Activated T-cell treated with anti-CD3 and anti-CD28 coated beads, Interleukin-2, amount 50 U/mL, for 4 hours (primary cell): ENCODE data around the gene MKNK1. TPM values are rescaled to one million over a fixed set of nuclear protein-coding genes. Genes with fewer than 3 reads are reported as not detected.

Source experiments
- ATAC-seq, 2 donors: fragments of 200-7000 bp; cut with Tn5 transposase; one replicate each; pipeline ENCODE4 v1.10.0; 2021
- DNase-seq: peaks from one replicate; pipeline ENCODE4 v3.0.0-alpha.2; 2020
- H3K27me3 Mint-ChIP-seq: one replicate; pipeline ENCODE4 v1.8.0; 2021; ENCODE audit warnings: low read depth, mixed read lengths
- H3K36me3 Mint-ChIP-seq: one replicate; pipeline ENCODE4 v1.8.0; 2022; ENCODE audit warnings: mixed read lengths; ENCODE audit not compliant: insufficient read depth
- H3K4me1 Mint-ChIP-seq: one replicate; pipeline ENCODE4 v1.8.0; 2021; ENCODE audit warnings: low read depth, mixed read lengths
- H3K4me3 Mint-ChIP-seq: one replicate; pipeline ENCODE4 v1.8.0; 2021; ENCODE audit warnings: mild to moderate bottlenecking, moderate library complexity, mixed read lengths
- H3K9me3 Mint-ChIP-seq: one replicate; pipeline ENCODE4 v1.8.0; 2021; ENCODE audit warnings: mixed read lengths
- total RNA-seq, 3 donors: library from RNA; stranded (reverse); gene quantifications; one replicate each; pipeline ENCODE4 v1.2.1, GENCODE V29; 2021

MKNK1 gene
- total RNA-seq, 3 donors from 2014 or later = 21.1 to 26.1 (median 21.6) TPM

GRCh38 chr1:46526013-46526690 is 77.9 kb downstream of the MKNK1 start:
- Mint-ChIP-seq H3K27me3 (peaks cover 31% of the 10 kb centered on the region), H3K9me3 (no peaks in the 10 kb centered on the region), H3K4me1 (peaks cover 15% of the 10 kb centered on the region)

GRCh38 chr1:46525253-46525983 is 78.7 kb downstream of the MKNK1 start:
- peaks cover 15% of the 10 kb centered on the region for H3K4me1 Mint-ChIP-seq
- ATAC-seq = no peak
- no peak for DNase-seq
- H3K36me3 Mint-ChIP-seq = no peaks in the 10 kb centered on the region
- H3K4me3 Mint-ChIP-seq = no peak overlapping the region
- H3K9me3 Mint-ChIP-seq = no peaks in the 10 kb centered on the region
- peaks cover 35% of the 10 kb centered on the region for H3K27me3 Mint-ChIP-seq

More at GRCh38 chr1:46526013-46526690, 77.9 kb downstream of the MKNK1 start:
- Mint-ChIP-seq H3K36me3 (no peaks in the 10 kb centered on the region), H3K4me3 (no peak overlapping the region)
- ATAC-seq (no peak), DNase-seq (no peak)

GRCh38 chr1:46524843-46525242 is 79.2 kb downstream of the MKNK1 start:
- ATAC-seq (no peak), DNase-seq (no peak)
- Mint-ChIP-seq H3K9me3 (no peaks in the 10 kb centered on the region), H3K4me1 (peaks cover 15% of the 10 kb centered on the region), H3K36me3 (no peaks in the 10 kb centered on the region), H3K4me3 (no peak overlapping the region), H3K27me3 (peaks cover 37% of the 10 kb centered on the region)

- Mint-ChIP-seq H3K27me3 (peaks cover 31% of the 10 kb centered on the region), H3K4me3 (no peak overlapping the region), H3K4me1 (peaks cover 12% of the 10 kb centered on the region), H3K36me3 (no peaks in the 10 kb centered on the region), H3K9me3 (no peaks in the 10 kb centered on the region)
- ATAC-seq (no peak), DNase-seq (no peak)
Observed at GRCh38 chr1:46523496-46524353, 80.3 kb downstream of the MKNK1 start.

GRCh38 chr1:46522969-46523320 is 81.1 kb downstream of the MKNK1 start:
- H3K4me1 Mint-ChIP-seq = peaks cover 12% of the 10 kb centered on the region
- peaks cover 29% of the 10 kb centered on the region for H3K27me3 Mint-ChIP-seq
- ATAC-seq (no peak), DNase-seq (no peak)
- no peak overlapping the region for H3K4me3 Mint-ChIP-seq
- no peaks in the 10 kb centered on the region for H3K9me3 Mint-ChIP-seq
- no peaks in the 10 kb centered on the region for H3K36me3 Mint-ChIP-seq

GRCh38 chr1:46522184-46522968 is 81.7 kb downstream of the MKNK1 start:
- ATAC-seq (peak; percentile 88 to 91), DNase-seq (no peak)
- Mint-ChIP-seq H3K4me3 (peak overlapping the region; percentile 21), H3K27me3 (peaks cover 28% of the 10 kb centered on the region), H3K4me1 (peaks cover 12% of the 10 kb centered on the region), H3K9me3 (no peaks in the 10 kb centered on the region), H3K36me3 (no peaks in the 10 kb centered on the region)

GRCh38 chr1:46521414-46521813 is 82.7 kb downstream of the MKNK1 start:
- Mint-ChIP-seq H3K4me1 (peaks cover 12% of the 10 kb centered on the region), H3K4me3 (no peak overlapping the region), H3K36me3 (no peaks in the 10 kb centered on the region), H3K27me3 (peaks cover 33% of the 10 kb centered on the region), H3K9me3 (no peaks in the 10 kb centered on the region)
- DNase-seq = no peak
- no peak for ATAC-seq

GRCh38 chr1:46520063-46520911 is 83.8 kb downstream of the MKNK1 start:
- H3K4me3 Mint-ChIP-seq = no peak overlapping the region
- DNase-seq = no peak
- no peak for ATAC-seq
- H3K27me3 Mint-ChIP-seq = peaks cover 29% of the 10 kb centered on the region
- H3K4me1 Mint-ChIP-seq = peaks cover 12% of the 10 kb centered on the region
- H3K36me3 Mint-ChIP-seq = no peaks in the 10 kb centered on the region
- H3K9me3 Mint-ChIP-seq = no peaks in the 10 kb centered on the region

- H3K4me1 Mint-ChIP-seq = peaks cover 12% of the 10 kb centered on the region
- H3K9me3 Mint-ChIP-seq = no peaks in the 10 kb centered on the region
- no peaks in the 10 kb centered on the region for H3K36me3 Mint-ChIP-seq
- peaks cover 25% of the 10 kb centered on the region for H3K27me3 Mint-ChIP-seq
- no peak overlapping the region for H3K4me3 Mint-ChIP-seq
- ATAC-seq (no peak), DNase-seq (no peak)
Observed at GRCh38 chr1:46519209-46519608, 84.9 kb downstream of the MKNK1 start.

- Mint-ChIP-seq H3K9me3 (no peaks in the 10 kb centered on the region), H3K4me3 (no peak overlapping the region), H3K27me3 (peaks cover 28% of the 10 kb centered on the region), H3K36me3 (no peaks in the 10 kb centered on the region), H3K4me1 (peaks cover 12% of the 10 kb centered on the region)
- ATAC-seq (no peak), DNase-seq (no peak)
Observed at GRCh38 chr1:46517932-46518498, 86.1 kb downstream of the MKNK1 start.

GRCh38 chr1:46517010-46517600 is 87.0 kb downstream of the MKNK1 start:
- ATAC-seq (no peak), DNase-seq (no peak)
- Mint-ChIP-seq H3K9me3 (no peaks in the 10 kb centered on the region), H3K27me3 (peaks cover 31% of the 10 kb centered on the region), H3K36me3 (no peaks in the 10 kb centered on the region), H3K4me3 (no peak overlapping the region), H3K4me1 (peaks cover 5% of the 10 kb centered on the region)

GRCh38 chr1:46516200-46516950 is 87.7 kb downstream of the MKNK1 start:
- peaks cover 34% of the 10 kb centered on the region for H3K27me3 Mint-ChIP-seq
- DNase-seq = no peak
- ATAC-seq = no peak
- peaks cover under 1% of the 10 kb centered on the region for H3K4me1 Mint-ChIP-seq
- no peaks in the 10 kb centered on the region for H3K36me3 Mint-ChIP-seq
- no peak overlapping the region for H3K4me3 Mint-ChIP-seq
- no peaks in the 10 kb centered on the region for H3K9me3 Mint-ChIP-seq
